Ovary (tissue), 9 donors: ENCODE results near the gene SCAF4. TPM values are rescaled to one million over a fixed set of nuclear protein-coding genes. Genes with fewer than 3 reads are reported as not detected.

Experiments used
- DNase-seq, 5 donors: peaks; one replicate each; pipeline ENCODE4 v3.0.0-alpha.2; 2019 to 2020
- H3K27ac ChIP-seq, 2 donors: fragments of 200-600 bp; one replicate each; pipeline versions ENCODE4 v1.5.1 to v1.8.0; 2019 to 2022
- H3K27me3 ChIP-seq: fragments of 200-600 bp; one replicate; pipeline ENCODE4 v1.8.0; 2022
- H3K36me3 ChIP-seq: fragments of 200-600 bp; sonication (generic); one replicate; pipeline ENCODE4 v1.5.1; 2019
- H3K4me1 ChIP-seq: one replicate; pipeline ENCODE4 v1.8.1; 2013; ENCODE audit warnings: mild to moderate bottlenecking, moderate library complexity; ENCODE audit not compliant: insufficient read depth
- H3K4me3 ChIP-seq: fragments of 200-600 bp; sonication (generic); one replicate; pipeline ENCODE4 v1.5.1; 2017
- H3K9me3 ChIP-seq, 2 donors: fragments of 200-600 bp in 1 of 2; sonication (generic) in 1 of 2; one replicate each; pipeline versions ENCODE4 v1.5.1 to v1.8.1; 2013 to 2019; ENCODE audit warnings: mild to moderate bottlenecking in 1 of 2, moderate library complexity in 1 of 2
- EP300 ChIP-seq: sonication (generic); formaldehyde crosslinking; IDR thresholded peaks from one replicate; pipeline ENCODE4 v1.6.1; 2017; ENCODE audit warnings: antibody characterized with exemption
- POLR2A ChIP-seq: fragments of 450-650 bp; IDR thresholded peaks from one replicate; pipeline ENCODE4 v1.6.1; 2017; ENCODE audit warnings: antibody characterized with exemption, mild to moderate bottlenecking, moderate library complexity
- WGBS, 3 donors: extraction: QIAGEN DNeasy Blood & Tissue Kit in 1 of 3; methylation state at CpG; one replicate each; pipeline versions ENCODE4 v1.1.5 to v1.1.7; 2013 to 2017; 5-methylcytosine and 5-hydroxymethylcytosine counted together
- intact Hi-C, 4 donors: fragments of 100-400 bp; cut with DNase I; formaldehyde crosslinking; loops; one replicate each; pipeline versions ENCODE4 v1.11.0 to v1.15.1; 2022 to 2023
- polyA plus RNA-seq, 2 donors: library from polyadenylated mRNA; stranded (reverse); fragments of 200-250 nt in 1 of 2; fragments of 350-450 nt in 1 of 2; fragmentation: Illumina TruSeq in 1 of 2; extraction: RNeasy Lipid Tissue Mini Kit (QIAGEN cat#74804) in 1 of 2; gene quantifications; one replicate each; pipeline ENCODE4 v1.2.3, GENCODE V29; 2013 to 2014
- total RNA-seq, 7 donors: library from RNA; depleted of rRNA in 2 of 7; stranded (reverse); fragments of >200 nt in 2 of 7; fragmentation: NEBNext Ultra II Directional in 3 of 7; extraction: Animal tissue kit (Norgen Biotek cat#: 25700) in 3 of 7; gene quantifications; one replicate each; pipeline versions ENCODE4 v1.1.0 to v1.2.4, GENCODE V29; 2016 to 2023
- TF ChIP-seq, protein P1 (sequence below), 3 donors: fragments of 450-650 bp in 2 of 3; fragments of 200-600 bp in 1 of 3; IDR thresholded peaks; one replicate each; pipeline versions ENCODE4 v1.5.1 to v1.8.0; 2016 to 2022; ENCODE audit warnings: antibody characterized with exemption in 3 of 3, mild to moderate bottlenecking in 1 of 3
- donor health status: DM: no; HTN: no; CAD: no; lungs with moderate emphysema.
- donor health status: DM: no; HTN: no; CAD: no.
- donor health status: Bipolar disorder and iron deficiency.
- donor health status: DM: yes; HTN: yes; CAD: no.
- donor health status: DM: no; HTN: no; CAD: no.
- donor health status: DM: yes; HTN: yes; CAD: no.

The SCAF4 gene
- total and polyA plus RNA-seq, 9 donors, result 12.2 to 41.7 (median 28.4) TPM

DNA sequence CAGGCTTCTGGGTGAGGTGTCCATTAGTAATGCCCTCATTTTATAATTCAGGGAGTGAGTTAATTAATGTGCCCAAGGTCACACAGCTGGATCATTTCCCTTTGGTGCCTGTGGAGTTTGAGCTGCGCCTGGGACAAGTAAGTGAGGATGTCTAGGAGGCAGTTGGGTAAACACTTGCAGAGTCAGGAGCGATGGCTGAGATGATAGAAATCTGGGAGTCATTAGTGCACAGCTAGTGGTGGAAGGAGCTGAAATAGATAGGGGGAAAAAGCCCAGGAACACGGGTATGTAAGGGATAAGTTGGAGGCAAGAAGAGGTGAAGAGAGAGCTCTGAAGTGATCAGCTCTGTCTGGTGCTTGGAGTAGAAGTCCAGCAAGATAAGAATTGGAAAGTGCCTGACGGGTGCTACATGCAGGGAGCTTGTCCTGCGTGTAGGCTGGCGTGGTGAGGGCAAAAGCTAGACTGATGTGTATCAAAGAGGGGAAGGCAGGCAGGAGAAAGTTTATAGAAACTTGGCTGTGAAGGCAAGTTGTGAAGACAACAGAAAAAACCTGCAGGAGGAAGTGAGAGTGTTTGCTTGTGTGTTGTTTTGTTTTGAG is 1.7 kb upstream of the SCAF4 start:
- Histone ChIP-seq H3K27ac (peak overlapping the region in 1 of 2 donors; percentile 58), H3K4me1 (peaks cover 12% of the 10 kb centered on the region), H3K4me3 (no peak overlapping the region), H3K27me3 (no peaks in the 10 kb centered on the region), H3K9me3 (no peaks in the 10 kb centered on the region), H3K36me3 (no peaks in the 10 kb centered on the region)
- no peak for DNase-seq
- no peak for TF ChIP-seq POLR2A
- TF ChIP-seq EP300, result no peak
- TF ChIP-seq, protein P1, sequence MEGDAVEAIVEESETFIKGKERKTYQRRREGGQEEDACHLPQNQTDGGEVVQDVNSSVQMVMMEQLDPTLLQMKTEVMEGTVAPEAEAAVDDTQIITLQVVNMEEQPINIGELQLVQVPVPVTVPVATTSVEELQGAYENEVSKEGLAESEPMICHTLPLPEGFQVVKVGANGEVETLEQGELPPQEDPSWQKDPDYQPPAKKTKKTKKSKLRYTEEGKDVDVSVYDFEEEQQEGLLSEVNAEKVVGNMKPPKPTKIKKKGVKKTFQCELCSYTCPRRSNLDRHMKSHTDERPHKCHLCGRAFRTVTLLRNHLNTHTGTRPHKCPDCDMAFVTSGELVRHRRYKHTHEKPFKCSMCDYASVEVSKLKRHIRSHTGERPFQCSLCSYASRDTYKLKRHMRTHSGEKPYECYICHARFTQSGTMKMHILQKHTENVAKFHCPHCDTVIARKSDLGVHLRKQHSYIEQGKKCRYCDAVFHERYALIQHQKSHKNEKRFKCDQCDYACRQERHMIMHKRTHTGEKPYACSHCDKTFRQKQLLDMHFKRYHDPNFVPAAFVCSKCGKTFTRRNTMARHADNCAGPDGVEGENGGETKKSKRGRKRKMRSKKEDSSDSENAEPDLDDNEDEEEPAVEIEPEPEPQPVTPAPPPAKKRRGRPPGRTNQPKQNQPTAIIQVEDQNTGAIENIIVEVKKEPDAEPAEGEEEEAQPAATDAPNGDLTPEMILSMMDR (IDR thresholded peaks at IDR 0.05), result no peak
- WGBS, 3 donors, result 60 to 67% (median 63%) methylated on average over 6 of the region's 6 CpGs
- intact Hi-C loops, result loop anchor here in 2 of 4 donors (5.0 to 10.0 kb wide), 2 partner anchors 66 to 69 kb away; no protein-coding TSS in a partner anchor

GRCh38 chr21:31732597-31733550 is 956 bp upstream of the SCAF4 start:
- intact Hi-C loops, result loop anchor here in 2 of 4 donors (5.0 to 10.0 kb wide), 2 partner anchors 66 to 68 kb away; no protein-coding TSS in a partner anchor
- H3K4me1 ChIP-seq, result peaks cover 12% of the 10 kb centered on the region
- peak overlapping the region; percentile 41 for H3K4me3 ChIP-seq
- peak in 3 of 5 donors; percentile 27 to 41 (median 33) for DNase-seq
- no peaks in the 10 kb centered on the region for H3K9me3 ChIP-seq
- WGBS, 3 donors, result 26 to 27% (median 26%) methylated on average over 20 of the region's 20 CpGs
- no peak for TF ChIP-seq POLR2A
- TF ChIP-seq EP300, result no peak
- peak overlapping the region; percentile 50 to 58 for H3K27ac ChIP-seq
- no peaks in the 10 kb centered on the region for H3K36me3 ChIP-seq
- H3K27me3 ChIP-seq, result no peaks in the 10 kb centered on the region

- intact Hi-C loops, result loop anchor here in 2 of 4 donors (5.0 to 10.0 kb wide), 2 partner anchors 64 to 66 kb away; no protein-coding TSS in a partner anchor
- Histone ChIP-seq H3K36me3 (no peaks in the 10 kb centered on the region), H3K4me3 (peak overlapping the region; percentile 96), H3K4me1 (peaks cover 16% of the 10 kb centered on the region), H3K27ac (peak overlapping the region; percentile 88 to 90), H3K9me3 (no peaks in the 10 kb centered on the region), H3K27me3 (no peaks in the 10 kb centered on the region)
- TF ChIP-seq, protein P1 (IDR thresholded peaks at IDR 0.05), result no peak
- no peak for TF ChIP-seq EP300
- TF ChIP-seq POLR2A, result no peak
- WGBS, 3 donors, result 0 to 2% (median 1%) methylated on average over 72 to 86 of the region's 86 CpGs
- peak; percentile 25 to 72 (median 57) for DNase-seq
Observed at GRCh38 chr21:31731056-31731856, 662 bp downstream of the SCAF4 start.

DNA sequence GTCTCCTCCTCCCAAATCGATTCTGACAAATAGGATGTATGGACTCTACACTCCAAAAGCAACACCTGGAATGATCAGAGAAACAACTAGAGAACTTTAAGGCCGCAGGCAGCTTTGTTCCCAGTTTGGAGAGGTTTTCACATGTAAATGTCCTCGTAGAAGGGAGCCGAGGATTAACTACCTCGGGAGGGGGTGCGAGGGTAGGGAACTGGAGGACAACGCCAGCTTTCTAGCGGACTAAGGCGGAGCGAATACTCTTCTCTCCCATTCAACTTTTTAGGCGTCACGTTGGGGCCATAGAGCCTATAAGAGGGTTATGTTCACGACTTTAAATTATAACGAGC is 1.2 kb downstream of the SCAF4 start:
- Histone ChIP-seq H3K27me3 (no peaks in the 10 kb centered on the region), H3K4me1 (peaks cover 16% of the 10 kb centered on the region)
- WGBS, 3 donors, result 0% methylated on average over 14 of the region's 14 CpGs

More for the DNA sequence above, 1.2 kb downstream of the SCAF4 start:
- Histone ChIP-seq H3K27ac (peak overlapping the region; percentile 88 to 90), H3K36me3 (no peaks in the 10 kb centered on the region), H3K4me3 (peak overlapping the region; percentile 96), H3K9me3 (no peaks in the 10 kb centered on the region)
- no peak for DNase-seq
- no peak for TF ChIP-seq POLR2A
- TF ChIP-seq EP300, result no peak
- TF ChIP-seq, protein P1 (IDR thresholded peaks at IDR 0.05), result no peak
- intact Hi-C loops, result loop anchor here in 2 of 4 donors (5.0 to 10.0 kb wide), 2 partner anchors 63 to 66 kb away; no protein-coding TSS in a partner anchor
